Measurements from ENCODE around the gene ZDHHC7.

ZDHHC7 gene

DNA sequence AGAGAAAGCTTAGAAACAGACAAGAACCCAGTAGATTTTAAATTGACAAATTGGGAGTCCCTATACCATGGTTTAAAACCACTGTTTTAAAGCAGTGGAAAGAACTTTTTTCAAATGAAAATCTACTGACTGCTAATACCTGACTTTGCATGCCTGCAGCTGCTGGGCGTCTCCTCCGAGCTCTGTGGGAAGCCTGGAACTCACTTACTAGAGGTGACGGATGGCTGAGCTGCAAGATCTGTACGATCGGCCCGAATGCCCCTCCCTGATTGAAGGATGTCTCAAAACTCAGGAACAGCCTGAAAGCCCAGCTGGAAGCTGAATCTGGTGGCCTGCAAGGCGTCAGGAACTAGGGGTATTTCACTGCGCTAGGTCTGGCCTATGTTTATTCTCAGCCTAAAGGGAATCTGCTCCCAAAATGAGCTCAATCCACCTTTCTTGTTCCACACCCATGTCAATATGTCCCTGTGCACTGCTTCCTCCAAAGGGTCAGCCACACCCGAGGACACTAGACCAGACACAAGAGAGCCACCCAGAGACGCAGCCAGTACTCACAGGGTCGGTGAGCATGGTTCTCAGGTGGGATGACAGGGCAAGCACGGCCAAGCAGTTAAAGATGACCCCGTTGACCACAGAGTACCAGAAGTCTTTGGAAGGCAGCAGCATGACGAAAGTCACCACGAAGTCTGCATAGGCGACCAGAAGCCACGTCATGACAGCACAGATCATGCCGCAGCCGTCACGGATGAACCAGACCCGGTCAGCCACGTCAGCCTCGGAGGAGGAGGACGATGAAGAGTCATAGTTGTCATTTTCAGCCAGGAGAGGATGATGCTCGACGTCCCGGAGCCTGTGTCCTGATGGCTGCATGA is 21.4 kb downstream of the ZDHHC7 start:
- no peak for DNase-seq

DNA sequence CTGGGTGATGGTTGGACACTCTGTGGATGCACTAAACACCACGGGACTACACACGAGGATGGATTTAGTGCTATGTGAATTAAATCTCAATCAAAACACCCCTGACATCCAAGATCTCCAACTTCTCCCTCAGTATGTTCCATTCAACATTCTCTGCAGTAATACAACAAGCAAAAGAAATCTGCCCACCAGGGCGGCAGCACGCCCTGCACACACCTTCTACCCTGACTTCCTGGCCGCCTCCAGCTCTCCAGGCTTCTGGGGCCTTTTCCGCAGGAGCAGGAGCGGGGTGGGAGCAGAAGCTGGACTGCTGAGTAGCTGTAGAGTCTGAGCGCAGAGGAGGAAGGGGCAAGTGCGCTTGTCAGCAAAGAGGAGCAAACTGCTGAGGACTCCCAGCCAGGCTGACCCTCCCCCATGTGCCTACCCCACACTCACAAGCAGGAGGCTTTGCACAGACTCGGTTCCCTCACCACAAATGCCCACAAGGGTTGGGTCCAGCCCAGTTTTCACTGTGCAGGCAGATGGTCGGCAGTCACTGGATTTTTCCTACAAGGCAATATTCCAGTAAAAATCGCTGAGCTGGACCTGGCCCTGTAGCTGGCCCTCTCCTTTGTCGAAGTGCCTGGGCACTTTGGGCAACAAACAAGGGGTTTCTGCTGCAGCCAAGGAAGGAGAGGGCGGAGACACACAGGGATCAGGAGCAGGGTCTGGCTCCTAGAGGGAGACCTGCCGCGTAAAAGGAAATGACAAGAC is 22.8 kb downstream of the ZDHHC7 start:
- no peak for DNase-seq

DNA sequence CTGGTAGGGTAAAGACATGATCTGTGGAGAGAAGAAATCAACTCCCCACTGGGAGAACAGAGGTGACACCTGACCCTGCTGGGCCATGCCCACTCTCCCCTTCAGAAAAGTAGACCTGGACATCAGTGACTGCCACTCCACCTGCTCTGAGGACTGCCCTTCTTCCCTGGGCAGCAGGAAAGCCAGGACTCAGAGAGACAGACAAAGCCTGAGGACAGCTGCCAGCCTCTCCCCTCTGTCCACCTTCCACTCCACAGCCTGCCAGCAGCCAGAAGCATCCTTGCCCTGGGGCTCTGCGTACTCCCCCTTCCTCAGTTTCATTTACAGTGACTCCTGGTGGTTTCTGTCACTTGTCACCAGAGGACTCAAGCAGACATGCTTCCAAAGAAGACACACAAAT is 24.5 kb downstream of the ZDHHC7 start:
- no peak for DNase-seq

DNA sequence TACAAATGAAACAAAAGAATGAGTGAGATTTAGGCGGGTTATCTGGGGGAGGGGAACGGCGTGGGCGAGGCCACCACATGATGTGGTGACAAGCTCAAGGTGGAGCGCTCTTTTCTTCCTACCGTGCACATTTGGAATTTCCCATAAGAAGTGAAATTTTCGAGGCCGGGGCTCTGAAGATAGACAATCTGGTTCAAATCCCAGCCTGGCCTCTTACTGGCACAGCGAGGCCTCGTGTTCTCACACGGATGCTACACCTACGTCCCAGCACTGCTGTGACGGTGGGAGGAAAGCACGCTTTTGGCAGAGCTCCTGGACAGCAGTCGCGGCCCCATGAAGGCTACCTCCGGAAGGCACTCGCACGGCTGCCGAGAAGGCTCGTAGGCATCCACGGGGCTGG is 25.2 kb downstream of the ZDHHC7 start:
- no peak for DNase-seq

DNA sequence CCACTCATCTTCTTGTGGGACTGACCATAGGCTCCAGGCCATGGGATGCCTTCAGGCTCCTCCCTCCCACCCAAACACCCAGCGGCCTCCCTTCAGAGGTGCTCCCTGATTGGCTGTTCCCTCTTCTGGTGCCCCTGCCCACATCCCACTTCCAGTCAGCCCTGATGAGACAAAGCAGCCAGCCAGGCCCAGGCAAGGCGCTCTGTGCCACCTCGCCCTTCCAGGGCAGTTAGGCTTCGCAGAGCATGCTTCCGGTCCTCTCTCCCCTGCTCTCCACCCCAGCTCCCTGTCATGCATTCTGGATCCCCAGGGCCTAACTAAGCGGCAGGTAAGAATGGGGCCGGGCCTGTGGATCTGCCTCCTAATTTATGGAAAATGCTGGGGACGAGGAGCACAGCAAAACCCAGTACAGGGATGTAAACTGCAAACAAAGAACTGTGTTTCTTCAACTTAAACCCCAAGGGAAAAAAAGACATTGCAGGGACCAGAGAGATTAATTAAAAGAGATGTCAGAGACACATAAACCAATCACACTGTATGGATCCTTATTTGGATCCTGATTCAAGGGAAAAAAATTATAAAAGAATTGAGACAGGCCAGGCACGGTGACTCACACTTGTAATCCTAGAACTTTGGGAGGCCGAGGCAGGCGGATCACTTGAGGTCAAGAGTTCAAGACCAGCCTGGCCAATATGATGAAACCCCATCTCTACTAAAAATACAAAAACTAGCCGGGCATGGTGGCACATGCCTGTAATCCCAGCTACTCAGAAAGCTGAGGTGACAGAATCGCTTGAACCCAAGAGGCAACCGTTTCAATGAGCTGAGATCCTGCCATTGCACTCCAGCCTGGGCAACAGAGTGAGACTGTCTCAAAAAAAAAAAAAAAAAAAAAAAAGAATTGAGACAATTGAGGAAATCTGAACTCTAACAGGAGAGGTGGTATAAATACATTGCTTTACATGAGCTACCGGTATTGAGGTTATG is 26.0 kb downstream of the ZDHHC7 start:
- DNase-seq, result no peak

DNA sequence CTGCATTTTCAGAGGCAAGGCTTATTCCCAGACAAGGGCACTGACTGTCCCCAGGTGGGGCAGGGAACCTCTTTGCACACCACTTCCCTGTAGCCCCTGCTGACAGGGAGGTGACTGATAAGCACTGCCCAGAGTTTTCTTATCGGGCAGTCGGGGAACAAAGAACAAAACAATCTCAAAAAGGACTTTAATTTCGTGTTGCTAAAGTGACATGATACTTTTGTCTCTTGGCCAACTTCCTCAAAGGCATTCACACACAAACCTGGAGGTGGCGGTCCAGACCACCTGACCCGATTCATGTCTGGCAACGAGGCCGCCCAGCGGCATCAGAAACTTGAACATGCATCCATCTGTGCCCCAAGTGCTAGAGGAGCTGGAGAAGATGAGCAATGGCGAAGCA is 28.9 kb downstream of the ZDHHC7 start:
- no peak for DNase-seq

DNA sequence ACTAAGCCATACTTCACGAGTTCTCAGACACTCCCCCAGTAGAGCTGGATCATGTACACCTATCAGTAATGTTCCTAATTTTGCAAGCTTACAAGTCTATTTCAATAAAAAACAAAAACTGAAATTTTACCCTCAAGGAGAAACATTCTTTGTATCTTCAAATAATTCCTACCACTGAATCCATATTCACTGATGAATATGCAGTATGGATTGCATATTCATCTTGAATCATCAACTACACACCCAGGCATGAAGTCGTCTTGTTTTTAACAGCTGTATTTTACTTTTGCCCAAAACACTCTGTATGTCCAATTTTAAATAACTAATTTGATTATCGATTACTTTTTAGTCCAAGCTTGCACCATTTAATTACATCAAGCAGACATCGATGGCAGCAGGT is 31.8 kb downstream of the ZDHHC7 start:
- DNase-seq, result no peak

DNA sequence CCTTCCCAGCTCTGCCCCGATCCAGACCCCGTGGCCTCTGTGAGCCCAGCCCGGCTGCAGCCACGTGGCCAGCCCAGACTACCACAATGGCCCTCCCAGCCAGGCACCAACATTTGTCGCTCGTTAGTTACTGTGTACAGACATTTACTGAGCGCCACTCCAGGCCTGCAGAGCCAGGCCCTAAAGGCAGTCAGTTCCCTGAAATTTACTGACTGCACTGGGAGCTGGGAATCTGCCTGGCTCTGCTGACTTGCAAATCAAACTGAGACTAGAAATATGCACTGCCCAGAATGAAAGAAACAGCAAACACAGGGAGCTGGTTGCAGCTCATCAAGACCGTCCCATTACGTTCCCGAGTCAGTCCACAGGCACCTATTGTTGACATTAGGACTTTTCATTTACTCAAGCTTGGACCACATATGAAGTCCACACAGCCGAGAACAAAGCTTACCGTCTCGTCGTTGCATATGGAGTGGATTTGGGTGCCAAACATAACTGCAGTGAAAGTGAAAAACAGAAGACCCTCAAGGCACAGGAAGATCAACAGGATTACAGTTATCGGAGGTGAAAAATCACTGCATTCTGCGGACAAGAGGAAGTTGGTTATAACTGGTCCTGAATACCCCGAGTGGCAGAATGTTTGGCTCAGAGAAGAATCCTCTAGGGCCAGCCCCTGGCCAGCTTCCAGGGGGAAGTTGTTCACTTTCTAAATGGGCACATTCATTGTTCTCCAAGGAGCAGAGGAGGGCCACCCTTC is 34.5 kb downstream of the ZDHHC7 start:
- no peak for DNase-seq

DNA sequence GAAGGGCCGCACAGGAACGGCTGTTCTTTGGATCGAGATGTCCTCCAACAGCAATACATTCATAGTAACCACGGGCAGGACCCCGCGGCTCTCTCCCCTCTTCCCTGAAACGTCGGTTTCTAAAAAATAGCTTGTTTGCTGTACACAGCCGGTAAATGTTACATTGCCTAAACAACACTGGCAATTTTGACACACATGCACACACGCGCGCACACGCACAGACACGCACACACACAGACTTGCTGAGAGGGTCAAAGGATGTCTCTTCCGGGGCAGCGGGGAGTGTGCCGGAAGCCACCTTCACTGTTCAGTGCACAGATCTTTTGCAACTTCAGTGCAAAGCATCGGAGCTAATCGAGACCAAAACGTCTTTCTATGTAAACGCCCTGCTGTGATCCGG is 35.8 kb downstream of the ZDHHC7 start:
- DNase-seq, result no peak

DNA sequence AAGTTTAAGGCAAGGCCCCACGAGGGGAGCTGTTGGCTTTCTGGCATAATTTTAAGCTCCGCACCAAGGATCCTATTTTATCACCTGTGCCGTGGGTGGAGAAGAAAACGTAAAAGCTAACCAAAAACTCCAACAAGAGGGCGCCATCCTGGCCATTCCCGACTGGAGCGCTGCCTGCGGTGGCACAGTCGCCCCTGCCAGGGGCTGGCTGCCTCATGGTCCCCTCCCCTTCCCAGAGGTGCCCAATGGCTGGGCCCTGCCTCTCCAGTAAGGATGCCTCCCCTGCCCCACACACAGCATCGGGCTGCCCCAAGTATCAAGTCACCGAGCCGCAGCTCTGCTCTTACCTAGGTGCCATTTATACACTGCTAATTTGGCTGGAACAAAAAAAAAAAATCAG is 36.3 kb downstream of the ZDHHC7 start:
- DNase-seq, result no peak

DNA sequence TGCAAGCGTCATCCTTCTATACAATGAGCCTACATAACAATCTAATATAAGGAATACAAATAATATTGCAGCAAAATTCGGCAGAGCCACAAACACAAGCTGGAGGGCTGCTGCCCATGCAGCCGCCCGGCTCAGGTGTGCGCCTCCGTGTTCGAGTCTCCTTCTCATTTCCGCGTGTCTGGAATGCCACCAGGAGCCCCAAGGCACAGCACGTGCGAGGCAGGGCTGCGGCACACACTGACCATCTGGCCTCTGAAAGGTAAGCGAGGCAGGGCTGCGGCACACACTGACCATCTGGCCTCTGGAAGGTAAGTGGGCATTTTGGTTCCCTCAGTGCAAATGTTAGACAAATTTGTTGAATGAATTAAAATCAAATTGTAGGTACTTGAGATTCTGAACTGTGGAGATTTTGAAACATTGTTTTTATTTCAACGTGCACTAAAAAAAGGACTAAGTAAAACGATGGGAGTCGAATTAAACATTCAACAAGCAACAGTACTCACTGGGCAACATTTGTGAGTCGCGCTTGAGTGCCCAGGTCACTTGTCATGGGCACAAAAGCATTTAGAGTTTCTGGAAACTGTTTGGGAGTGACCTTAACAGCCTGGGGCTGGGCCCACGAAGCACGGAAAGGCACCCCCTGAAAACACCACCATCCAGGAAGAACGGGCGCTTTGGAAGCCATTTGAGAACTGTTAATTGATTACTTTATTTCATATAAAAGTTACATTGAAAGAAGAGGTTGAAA is 37.4 kb downstream of the ZDHHC7 start:
- no peak for DNase-seq

DNA sequence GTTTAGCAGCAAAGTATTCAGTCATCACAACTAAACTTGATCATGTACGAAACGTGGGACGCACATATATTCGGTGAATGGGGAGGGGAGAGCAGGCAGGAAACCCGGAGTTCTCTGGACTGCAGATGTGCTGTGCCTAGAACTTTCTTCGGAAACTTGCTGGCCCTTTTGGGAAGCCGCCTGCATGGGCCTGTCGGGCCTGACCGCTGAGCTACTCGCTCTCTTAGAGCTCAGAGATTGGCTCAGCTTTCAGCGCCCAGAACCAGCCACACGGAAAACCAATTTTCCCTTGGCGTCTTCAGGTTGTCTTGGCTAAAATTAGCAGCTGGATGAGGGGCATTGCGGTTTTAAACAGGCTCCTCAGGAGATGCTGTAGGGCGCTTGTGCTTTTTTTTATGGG is 38.1 kb downstream of the ZDHHC7 start:
- DNase-seq, result no peak

DNA sequence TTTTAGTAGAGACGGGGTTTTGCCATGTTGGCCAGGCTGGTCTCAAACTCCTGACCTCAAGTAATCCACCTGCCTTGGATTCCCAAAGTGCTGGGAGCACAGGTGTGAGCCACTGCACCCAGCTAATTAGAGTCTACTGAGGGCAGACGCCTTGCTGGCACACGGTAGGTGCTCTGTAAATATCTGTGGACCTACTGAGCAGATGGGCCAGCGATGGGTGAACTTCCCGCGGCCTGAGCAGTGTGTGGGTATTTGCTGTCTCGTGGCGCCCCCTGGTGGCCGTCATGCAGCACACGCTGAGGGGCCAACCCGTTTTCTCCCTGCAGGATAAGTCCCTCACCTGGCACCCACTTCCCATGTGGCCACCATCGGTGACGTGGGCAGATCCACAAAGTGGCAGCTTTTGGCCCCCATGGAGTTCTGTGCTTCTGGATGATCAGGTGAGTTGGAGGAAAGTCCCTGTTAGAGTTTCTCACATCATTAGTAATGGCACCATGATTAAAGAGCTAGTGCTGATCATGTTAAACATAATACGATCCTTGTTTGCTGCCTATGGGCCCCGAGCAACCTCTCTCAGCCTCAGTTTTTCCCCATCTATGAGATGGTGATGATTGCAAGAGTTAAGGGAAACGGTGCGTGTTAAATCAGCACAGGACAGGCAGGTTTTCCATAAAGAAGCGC is 40.7 kb downstream of the ZDHHC7 start:
- peak; percentile 37 to 73 (median 56) for DNase-seq

DNA sequence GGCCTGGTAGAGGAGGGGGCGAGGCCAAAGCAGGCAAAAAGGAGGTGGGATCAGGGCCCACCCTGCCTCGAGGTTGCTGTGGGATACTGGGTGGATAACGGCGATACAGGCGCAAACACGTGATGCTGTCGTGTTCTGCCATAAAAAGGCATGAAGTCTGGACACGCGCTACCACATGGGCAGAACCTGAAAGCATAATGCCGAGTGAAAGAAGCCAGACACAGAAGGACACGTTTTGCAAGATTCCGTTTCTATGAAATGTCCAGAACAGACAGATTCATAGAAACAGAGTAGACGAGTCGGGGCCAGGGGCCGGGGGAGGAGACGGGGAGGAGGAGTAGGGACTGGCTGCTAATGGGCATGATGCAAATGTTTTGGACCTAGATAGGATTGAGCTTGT is 43.5 kb downstream of the ZDHHC7 start:
- no peak for DNase-seq

DNA sequence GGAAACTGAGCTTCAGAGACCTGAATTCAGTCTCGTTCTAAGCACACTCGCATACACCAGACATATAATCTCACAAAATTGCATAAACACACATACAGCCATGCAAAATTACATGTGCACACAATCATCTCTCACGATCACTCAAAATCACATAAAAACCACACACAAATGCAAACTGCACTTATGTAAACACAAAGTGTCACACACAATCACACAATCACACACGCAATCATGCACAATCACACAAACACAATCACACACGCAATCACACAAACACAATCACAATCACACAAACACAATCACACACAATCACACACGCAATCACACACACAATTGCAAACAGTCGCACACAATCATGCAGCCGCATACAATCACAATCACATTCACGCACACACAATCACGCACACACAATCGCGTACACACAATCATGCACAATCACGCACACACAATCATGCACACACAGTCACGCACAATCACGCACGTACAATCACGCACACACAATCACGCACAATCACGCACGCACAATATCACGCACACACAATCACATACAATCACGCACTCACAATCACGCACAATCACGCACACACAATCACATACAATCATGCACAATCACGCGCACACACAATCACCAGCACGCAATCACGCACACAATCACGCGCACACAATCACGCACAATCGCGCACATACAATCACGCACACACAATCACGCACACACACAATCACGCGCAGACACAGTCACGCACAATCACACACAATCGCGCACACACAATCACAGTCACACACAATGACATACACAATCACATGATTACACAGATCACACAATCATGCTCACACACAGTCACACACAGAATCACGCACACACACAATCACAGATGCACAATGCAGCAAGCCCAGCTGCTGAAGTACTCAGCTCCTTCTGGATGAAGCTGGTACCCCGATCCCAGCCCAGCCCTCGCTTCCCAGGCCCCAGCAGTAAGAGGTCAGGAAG is 45.6 kb downstream of the ZDHHC7 start:
- DNase-seq, result no peak

DNA sequence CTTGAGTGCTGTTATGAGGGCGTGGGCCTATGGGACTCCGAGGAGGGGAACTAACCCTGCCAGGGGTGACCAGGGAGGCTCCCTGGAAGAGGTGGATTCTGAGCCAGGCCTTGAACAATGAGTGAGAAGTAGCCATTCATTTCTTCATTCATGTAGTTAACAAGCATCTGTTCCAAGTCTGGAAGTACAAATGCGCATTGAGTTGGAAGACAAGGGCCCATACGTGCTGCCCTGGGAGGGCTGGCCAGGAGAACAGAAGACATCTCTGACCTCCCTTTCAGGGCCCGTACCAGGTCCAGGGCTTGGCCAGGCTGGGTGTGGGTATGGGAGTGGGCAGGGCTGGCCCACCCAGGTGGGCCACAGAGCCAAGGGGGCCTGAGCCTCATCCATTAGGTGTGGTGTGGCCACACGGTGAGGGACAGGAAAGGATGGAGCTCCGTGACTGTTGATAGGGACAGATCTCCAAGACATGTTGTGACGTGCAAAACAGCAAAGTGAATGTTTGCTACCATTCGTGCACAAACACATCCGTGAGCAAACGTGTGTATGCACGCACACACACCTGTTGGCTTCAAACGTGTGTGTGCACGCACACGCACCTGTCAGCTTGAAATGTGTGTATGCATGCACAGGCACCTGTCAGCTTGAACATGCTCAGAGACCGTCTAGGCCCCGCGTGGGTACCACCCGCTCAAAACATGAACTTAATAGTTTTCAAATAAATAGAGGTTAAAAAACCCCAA is 46.8 kb downstream of the ZDHHC7 start:
- DNase-seq, result no peak

DNA sequence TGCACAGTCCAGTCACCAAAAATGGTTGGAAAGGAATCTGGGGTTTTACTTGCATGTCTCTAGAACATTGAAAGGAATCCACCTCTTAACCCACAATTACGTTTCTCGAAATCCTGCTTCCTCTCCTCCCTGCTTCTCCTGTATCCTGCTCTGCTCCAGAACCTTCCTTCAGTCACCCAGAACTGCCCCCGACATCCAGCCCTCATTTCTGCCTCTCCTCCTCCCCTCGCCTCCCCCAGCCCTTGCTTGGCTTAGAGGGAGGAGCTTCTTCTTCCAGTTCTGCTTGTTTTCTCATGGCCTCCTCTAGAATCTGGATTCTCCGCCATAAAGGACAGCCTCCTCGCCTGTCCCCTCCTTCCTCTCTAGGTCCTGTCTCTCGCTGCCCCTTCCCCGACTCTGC is 48.3 kb downstream of the ZDHHC7 start:
- DNase-seq, result no peak

DNA sequence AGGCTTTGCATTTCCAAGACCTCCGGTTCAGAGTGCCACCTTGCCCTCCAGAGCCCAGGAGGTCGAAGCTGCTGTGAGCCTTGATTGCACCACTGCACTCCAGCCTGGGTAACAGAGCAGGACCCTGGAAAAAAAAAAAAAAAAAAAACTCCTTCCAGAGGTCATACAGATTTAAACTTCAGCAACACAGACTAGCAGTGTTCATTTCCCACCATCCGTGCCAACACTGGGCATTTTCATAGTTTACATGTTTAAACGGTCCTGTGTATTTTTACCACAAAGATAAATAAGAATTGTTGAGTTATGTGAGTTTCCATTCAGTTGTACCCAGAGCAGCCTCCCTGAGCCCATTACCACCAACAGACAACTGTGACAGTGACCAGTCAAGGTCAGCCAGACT is 50.4 kb downstream of the ZDHHC7 start:
- no peak for DNase-seq

Data from activated naive CD4-positive, alpha-beta T cell (primary cell).